T-helper 22 cell (primary cell): ENCODE results near the gene BTRC.
"Not testable (repeated sequence)": the region's sequence is repeated elsewhere in the genome, so short reads cannot be mapped to it uniquely, and the experiment has no call there.

Source experiments
- DNase-seq: peaks from one replicate; pipeline ENCODE4 v3.0.0-alpha.2; 2020; ENCODE audit warnings: low read depth

Gene BTRC

DNA sequence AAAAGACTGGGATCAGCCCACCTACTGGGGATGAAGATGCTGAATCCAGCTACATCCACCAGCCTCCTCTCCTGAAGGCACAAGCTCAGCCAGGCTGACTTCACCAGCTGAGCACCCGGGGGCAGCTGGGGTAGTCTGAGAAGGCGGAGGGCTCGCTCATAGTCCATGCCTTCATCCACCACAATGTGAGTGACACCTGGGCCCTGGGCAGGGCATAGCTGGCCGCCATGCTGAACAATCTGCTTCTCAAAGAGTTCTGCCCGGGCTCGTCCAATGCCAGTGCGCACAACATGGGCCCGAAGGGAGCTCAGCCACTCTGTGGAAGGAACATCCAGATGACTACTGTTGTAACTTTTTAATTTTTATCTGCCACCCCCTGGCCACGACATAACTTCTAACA lies 231.9 kb downstream of the BTRC start:
- DNase-seq: no peak

DNA sequence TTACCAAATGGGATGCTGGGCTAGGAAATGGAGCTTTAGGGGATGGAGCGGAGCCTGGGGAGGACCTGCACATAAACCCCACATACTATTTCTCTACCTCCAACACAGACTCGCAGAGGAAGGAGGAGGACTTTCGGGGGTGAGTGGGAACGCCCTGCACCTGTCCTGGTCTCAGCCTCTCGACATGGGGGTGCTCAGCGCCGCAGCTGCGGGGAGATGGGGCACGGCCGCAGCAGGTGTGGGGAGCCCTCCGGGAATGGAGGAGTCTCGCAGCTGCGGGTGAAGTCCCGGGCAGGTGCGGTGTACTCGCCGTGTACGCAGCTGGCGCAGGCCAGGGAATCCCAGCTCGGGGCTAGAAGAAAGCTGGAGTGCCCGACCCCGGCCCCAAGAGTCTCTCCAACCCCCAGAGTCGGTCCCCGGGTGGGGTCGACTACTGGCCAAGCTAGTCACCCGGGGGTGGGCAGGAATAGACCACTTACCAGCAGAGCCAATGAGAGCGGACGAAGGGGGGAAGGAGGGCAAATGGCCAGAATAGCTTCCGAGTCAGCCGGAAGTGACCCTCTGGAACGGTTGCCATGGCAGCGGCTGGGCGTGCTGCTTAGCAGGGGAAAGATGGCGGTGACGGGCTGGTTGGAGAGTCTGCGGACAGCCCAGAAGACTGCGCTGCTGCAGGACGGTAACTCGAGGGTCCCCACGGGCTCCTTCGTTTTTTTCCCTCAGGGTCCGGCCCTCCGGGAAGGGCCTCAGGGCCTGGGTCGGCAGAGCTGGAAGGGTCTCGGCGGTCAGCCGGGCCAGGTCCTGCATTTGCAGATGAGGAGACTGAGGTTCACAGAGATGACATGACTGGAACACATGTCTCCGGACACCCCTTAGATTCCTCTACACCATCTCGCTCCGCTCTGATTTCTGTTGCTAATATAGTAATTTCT lies 234.0 kb downstream of the BTRC start, which contains the start of the genes DPCD and POLL:
Gene DPCD (plus strand): TSS at position 597 of the 929 bp plus-strand sequence. CDS start 16 bp downstream, at position 613.
Gene POLL (minus strand): TSS at position 533 of the 929 bp plus-strand sequence. CDS start 897 bp downstream, outside the sequence.
- peak; percentile 68 for DNase-seq

DNA sequence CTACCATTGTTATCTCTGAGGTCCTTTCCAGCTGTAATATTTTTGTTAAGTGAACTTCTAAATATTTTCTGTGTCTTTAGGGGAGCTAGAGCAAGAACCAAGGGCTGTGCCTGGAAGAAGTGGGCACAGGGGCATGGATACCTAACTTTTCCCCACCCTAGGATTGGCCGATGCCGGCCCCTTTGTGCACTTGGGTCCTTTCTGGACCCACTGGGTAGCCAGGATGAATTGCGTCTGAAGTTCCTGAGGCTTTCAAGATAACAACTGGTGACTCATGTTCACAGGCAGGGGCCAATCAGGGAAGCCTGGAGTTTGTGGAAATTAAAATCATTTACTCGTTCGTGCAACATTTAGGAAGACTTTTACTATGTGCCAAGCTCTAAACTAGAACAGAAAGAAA lies 234.9 kb downstream of the BTRC start:
- DNase-seq: no peak

DNA sequence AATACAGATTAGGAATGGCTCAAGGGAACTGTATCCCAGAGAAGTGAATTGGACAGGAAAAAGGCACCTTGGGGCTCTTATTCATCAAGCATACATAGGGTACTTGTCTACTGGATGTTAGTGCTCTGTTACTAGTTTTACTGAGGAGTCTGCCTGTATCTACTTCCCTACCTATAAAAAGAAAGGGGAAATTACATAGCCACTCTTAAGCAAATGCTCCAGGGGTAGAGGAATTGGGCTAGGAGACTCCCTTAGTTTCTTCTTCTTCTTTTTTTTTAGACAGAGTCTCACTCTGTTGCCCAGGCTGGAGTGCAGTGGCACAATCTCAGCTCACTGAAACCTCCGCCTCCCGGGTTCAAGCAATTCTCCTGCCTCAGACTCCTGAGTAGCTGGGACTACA lies 239.4 kb downstream of the BTRC start:
- DNase-seq: not testable (repeated sequence)

DNA sequence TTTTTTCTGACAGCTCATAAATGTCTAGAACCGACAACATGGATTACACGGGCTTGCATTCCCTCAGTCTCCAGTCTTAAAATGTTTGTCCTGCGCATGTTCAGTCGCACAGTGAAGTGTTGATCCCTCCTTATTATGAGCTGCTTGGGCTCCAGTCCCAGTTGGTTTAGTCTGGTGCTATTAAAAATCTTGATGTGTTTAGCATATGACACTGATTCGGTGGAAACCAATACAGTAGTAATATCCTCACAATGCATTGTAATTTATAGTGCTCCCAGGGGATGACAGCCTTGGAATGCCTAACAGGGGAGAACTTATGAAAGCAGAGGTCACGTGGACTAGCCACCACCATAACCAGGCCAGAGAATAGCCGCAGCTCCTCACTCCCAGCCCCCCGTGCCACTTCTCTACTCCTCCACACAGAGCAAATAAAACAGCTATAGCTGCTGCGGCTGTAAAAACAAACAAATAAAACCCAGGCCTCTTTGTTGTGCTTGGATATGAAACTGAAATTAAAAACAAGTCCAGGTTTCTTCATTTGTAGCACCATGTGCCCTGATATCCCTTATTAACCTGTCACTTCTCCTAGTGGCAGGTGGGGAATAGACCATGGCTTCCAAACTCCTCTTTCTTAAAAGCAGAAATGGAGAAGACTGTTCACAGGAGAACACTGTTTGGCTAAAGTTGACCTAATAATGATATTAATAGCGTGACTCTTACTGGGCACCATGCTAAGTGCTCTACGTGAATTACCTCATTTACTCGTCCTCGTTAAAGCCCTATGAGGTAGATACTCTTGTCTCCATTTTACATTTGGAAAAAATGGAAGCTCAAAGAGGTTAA lies 241.8 kb downstream of the BTRC start:
- DNase-seq: no peak

DNA sequence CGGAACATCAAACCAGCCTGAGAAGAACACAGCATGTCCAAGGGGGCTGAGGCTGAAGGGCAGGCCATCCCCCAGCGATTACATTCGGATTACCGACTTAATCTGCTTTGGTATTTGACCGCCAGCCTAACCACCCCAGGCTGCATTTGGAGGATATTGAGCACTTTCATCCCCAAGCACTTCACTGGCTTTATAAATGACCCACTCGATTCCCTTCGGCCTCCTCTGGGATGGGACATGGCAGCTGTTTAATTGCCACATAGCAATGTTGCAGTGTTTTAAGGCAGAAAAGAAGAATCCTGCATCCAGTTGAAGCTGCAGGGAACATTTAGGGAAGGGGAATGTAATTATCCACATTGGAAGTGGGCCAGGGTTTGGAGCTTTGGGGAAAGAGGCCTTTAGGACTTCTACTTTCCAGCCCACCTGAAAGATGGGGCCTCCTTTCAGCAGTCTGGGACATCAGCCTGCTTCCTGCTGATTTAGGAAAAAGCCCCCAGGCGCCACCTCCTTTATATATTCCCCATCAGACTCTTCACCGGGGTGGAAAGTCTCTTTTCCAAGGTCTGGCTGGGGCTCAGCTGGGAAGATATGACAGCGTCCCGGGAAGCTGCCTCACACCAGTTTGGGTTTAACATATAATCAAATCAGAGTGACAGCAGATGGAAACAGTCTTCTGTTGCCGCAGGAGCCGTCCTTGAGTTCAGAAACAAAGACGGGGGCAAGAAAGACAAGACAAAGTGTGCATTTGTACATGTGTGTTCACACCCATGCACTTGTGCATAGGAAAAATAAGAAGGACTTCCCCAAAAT lies 243.3 kb downstream of the BTRC start:
- no peak for DNase-seq

DNA sequence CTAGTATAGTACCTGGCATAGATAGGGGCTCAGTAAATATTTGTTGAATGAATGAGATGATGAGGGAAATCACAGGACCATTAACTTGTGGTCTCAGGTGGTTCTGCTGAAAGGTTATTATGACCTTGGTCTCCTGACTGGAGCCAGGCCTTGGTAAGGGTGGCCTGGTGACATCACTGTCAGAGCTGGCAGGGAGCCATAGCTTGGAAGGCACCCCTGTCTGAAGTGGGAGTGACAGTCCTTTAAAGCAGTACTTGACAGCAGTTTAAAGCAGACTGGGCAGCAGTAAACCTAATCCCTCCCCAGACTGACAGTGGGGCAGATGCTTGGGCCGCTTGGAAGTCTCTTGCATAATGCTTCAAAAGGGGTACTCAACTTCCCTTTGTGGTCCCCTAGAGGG lies 247.6 kb downstream of the BTRC start:
- DNase-seq: no peak

DNA sequence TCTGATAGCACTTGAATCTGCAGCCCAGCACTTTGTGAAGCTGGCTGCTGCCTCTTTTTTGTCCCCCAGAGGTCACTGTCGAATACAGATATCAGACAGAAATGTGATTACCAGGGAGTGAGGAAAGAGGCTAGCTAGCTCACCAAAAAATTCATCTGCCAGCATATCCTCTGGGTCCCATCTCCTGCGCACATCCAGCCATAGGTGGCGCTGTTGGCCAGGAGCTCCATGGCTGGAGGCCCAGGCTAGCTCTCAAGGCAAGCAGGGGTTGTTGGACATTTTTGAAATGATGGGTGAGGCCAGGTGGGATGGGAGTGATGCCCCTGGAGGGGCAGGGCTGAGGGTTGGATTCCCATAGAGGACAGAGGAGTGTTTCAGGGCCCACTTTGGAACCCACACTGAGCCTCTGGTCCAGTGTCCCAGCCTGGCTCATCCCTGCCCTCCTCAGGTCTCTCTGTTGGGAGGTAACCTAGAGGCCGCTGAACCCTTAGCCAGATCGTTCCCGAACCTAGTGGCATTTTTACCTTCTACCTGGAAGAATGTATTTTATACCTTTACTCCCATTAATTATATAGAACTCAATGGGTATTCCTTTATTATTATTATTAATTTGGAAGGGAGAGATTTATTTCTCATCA lies 248.9 kb downstream of the BTRC start:
- no peak for DNase-seq
